Esophagus squamous epithelium (tissue), 5 donors: Measurements from ENCODE around the gene YIPF1. TPM values are rescaled to one million over a fixed set of nuclear protein-coding genes. Genes with fewer than 3 reads are reported as not detected.

ENCODE experiments used
- DNase-seq: peaks from one replicate; lab custom pipeline; 2025; lab: John Stamatoyannopoulos, UW
- H3K27ac ChIP-seq, 4 donors: fragments of 200-600 bp; sonication (generic); one replicate each; pipeline ENCODE4 v1.5.1; 2016 to 2019; ENCODE audit warnings: mild to moderate bottlenecking in 1 of 4
- H3K27me3 ChIP-seq, 4 donors: fragments of 200-600 bp; sonication (generic); 1 replicate in 3 of 4; 2 replicates in 1 of 4; pipeline versions ENCODE4 v1.5.1 to v1.6.0; 2017 to 2021; ENCODE audit warnings: antibody characterized with exemption in 1 of 4
- H3K36me3 ChIP-seq, 3 donors: fragments of 200-600 bp; sonication (generic); one replicate each; pipeline ENCODE4 v1.5.1; 2016 to 2019
- H3K4me1 ChIP-seq, 3 donors: fragments of 200-600 bp; sonication (generic); one replicate each; pipeline ENCODE4 v1.5.1; 2017 to 2019
- H3K4me3 ChIP-seq, 4 donors: fragments of 200-600 bp; sonication (generic); 1 replicate in 3 of 4; 2 replicates in 1 of 4; pipeline ENCODE4 v1.5.1; 2016 to 2019; ENCODE audit warnings: mild to moderate bottlenecking in 2 of 4, moderate library complexity in 1 of 4
- H3K9me3 ChIP-seq, 3 donors: fragments of 200-600 bp; sonication (generic); one replicate each; pipeline ENCODE4 v1.5.1; 2016 to 2019
- CTCF ChIP-seq, 6 experiments: fragments of 450-650 bp in 4 of 6; fragments of 200-600 bp in 2 of 6; sonication (generic) in 2 of 6; IDR thresholded peaks; one replicate each; pipeline ENCODE4 v1.5.1; 2016 to 2019; ENCODE audit warnings: antibody characterized with exemption in 6 of 6, mild to moderate bottlenecking in 4 of 6, moderate library complexity in 4 of 6
- POLR2A ChIP-seq, 4 donors: fragments of 450-650 bp; IDR thresholded peaks; one replicate each; pipeline ENCODE4 v1.6.1; 2017; ENCODE audit warnings: antibody characterized with exemption in 4 of 4, mild to moderate bottlenecking in 4 of 4, moderate library complexity in 3 of 4
- WGBS, 2 donors: methylation state at CpG; one replicate each; pipeline ENCODE4 v1.1.5; 2018; 5-methylcytosine and 5-hydroxymethylcytosine counted together
- intact Hi-C: fragments of 100-400 bp; cut with DNase I; formaldehyde crosslinking; loops from one replicate; pipeline ENCODE4 v1.15.0; 2022
- total RNA-seq, 4 donors: library from RNA; depleted of rRNA; stranded (reverse); fragments of >200 nt; gene quantifications; one replicate each; pipeline ENCODE4 v1.1.0, GENCODE V29; 2016
- donor health status: DM: yes; HTN: yes; CAD: no.

Gene YIPF1
- total RNA-seq, 4 donors from 2014 or later = 15.8 to 25.3 (median 17.0) TPM

GRCh38 chr1:53918343-53918742 is 28.7 kb upstream of the YIPF1 start:
- Histone ChIP-seq H3K9me3 (no peaks in the 10 kb centered on the region), H3K4me3 (no peak overlapping the region), H3K27me3 (no peaks in the 10 kb centered on the region), H3K36me3 (peaks cover 0 to 64% (median 12%) of the 10 kb centered on the region in 3 donors), H3K27ac (no peak overlapping the region), H3K4me1 (peaks cover 0 to 10% (median 0%) of the 10 kb centered on the region in 3 donors)
- 82 to 91% methylated on average over 5 of the region's 5 CpGs for WGBS, 2 donors
- no peak for DNase-seq
- no peak for TF ChIP-seq CTCF (IDR thresholded peaks at IDR 0.05)
- no peak for TF ChIP-seq POLR2A (IDR thresholded peaks at IDR 0.05)
- intact Hi-C loops = no loop called here

- Histone ChIP-seq H3K27ac (no peak overlapping the region), H3K4me1 (no peaks in the 10 kb centered on the region), H3K9me3 (no peaks in the 10 kb centered on the region), H3K27me3 (no peaks in the 10 kb centered on the region), H3K36me3 (peaks cover 0 to 34% (median 6%) of the 10 kb centered on the region in 3 donors), H3K4me3 (no peak overlapping the region)
- WGBS, 2 donors = 85 to 95% methylated on average over 5 of the region's 5 CpGs
- intact Hi-C loops = no loop called here
- TF ChIP-seq CTCF (IDR thresholded peaks at IDR 0.05) (no peak), POLR2A (IDR thresholded peaks at IDR 0.05) (no peak)
- no peak for DNase-seq
These were observed 23.9 kb upstream of the YIPF1 start for GRCh38 chr1:53913352-53914033.

GRCh38 chr1:53911442-53911841 is 21.8 kb upstream of the YIPF1 start:
- Histone ChIP-seq H3K36me3 (peaks cover 0 to 27% (median 6%) of the 10 kb centered on the region in 3 donors), H3K4me1 (peaks cover 0 to 8% (median 0%) of the 10 kb centered on the region in 3 donors), H3K27me3 (no peaks in the 10 kb centered on the region), H3K9me3 (no peaks in the 10 kb centered on the region), H3K4me3 (no peak overlapping the region), H3K27ac (no peak overlapping the region)
- intact Hi-C loops = no loop called here
- 93 to 98% methylated on average over 4 of the region's 4 CpGs for WGBS, 2 donors
- TF ChIP-seq POLR2A (IDR thresholded peaks at IDR 0.05) = no peak
- no peak for TF ChIP-seq CTCF (IDR thresholded peaks at IDR 0.05)
- DNase-seq = no peak

GRCh38 chr1:53909946-53910345 is 20.3 kb upstream of the YIPF1 start:
- 60 to 88% methylated on average over 3 of the region's 3 CpGs for WGBS, 2 donors
- intact Hi-C loops = no loop called here
- H3K4me1 ChIP-seq = peaks cover 0 to 8% (median 0%) of the 10 kb centered on the region in 3 donors
- H3K36me3 ChIP-seq = peaks cover 0 to 15% (median 0%) of the 10 kb centered on the region in 3 donors
- no peak for DNase-seq
- no peak for TF ChIP-seq POLR2A (IDR thresholded peaks at IDR 0.05)
- no peak for TF ChIP-seq CTCF (IDR thresholded peaks at IDR 0.05)
- H3K4me3 ChIP-seq = no peak overlapping the region
- no peaks in the 10 kb centered on the region for H3K27me3 ChIP-seq
- H3K9me3 ChIP-seq = no peaks in the 10 kb centered on the region
- H3K27ac ChIP-seq = no peak overlapping the region

- WGBS, 2 donors = 84 to 92% methylated on average over 2 to 3 of the region's 4 CpGs
- H3K9me3 ChIP-seq = no peaks in the 10 kb centered on the region
- no peaks in the 10 kb centered on the region for H3K36me3 ChIP-seq
- H3K4me1 ChIP-seq = peaks cover 0 to 8% (median 0%) of the 10 kb centered on the region in 3 donors
- intact Hi-C loops = no loop called here
- H3K27me3 ChIP-seq = no peaks in the 10 kb centered on the region
- H3K4me3 ChIP-seq = no peak overlapping the region
- TF ChIP-seq CTCF (IDR thresholded peaks at IDR 0.05) = no peak
- TF ChIP-seq POLR2A (IDR thresholded peaks at IDR 0.05) = no peak
- DNase-seq = no peak
- H3K27ac ChIP-seq = no peak overlapping the region
These were observed 16.5 kb upstream of the YIPF1 start for GRCh38 chr1:53906121-53906520.
